GM23338 (cell line): ENCODE data around the gene EPHB2. TPM values are rescaled to one million over a fixed set of nuclear protein-coding genes. Genes with fewer than 3 reads are reported as not detected.

Source experiments
- ATAC-seq: fragments of 200-7000 bp; cut with Tn5 transposase; 3 replicates; pipeline ENCODE4 v1.9.1; 2020
- DNase-seq: peaks from one replicate; pipeline ENCODE4 v3.0.0-alpha.2; 2015; ENCODE audit warnings: low spot score
- H2AFZ ChIP-seq: fragments of 200-600 bp; sonication (generic); 2 replicates; pipeline ENCODE4 v1.8.0; 2016; ENCODE audit warnings: antibody characterized with exemption, mild to moderate bottlenecking, moderate library complexity
- H3F3A ChIP-seq: fragments of 200-600 bp; sonication (generic); replicated peaks from 2 replicates; pipeline ENCODE4 v1.8.0; 2017; ENCODE audit warnings: antibody characterized with exemption, mixed run types, low read depth
- H3K27ac ChIP-seq: fragments of 200-600 bp; sonication (generic); 2 replicates; pipeline ENCODE4 v1.6.1; 2016; ENCODE audit warnings: low read depth
- H3K27me3 ChIP-seq: fragments of 200-600 bp; sonication (generic); 2 replicates; pipeline ENCODE4 v1.8.0; 2016; ENCODE audit warnings: mild to moderate bottlenecking, mixed run types, moderate library complexity; ENCODE audit not compliant: insufficient read depth
- H3K36me3 ChIP-seq: fragments of 200-600 bp; sonication (generic); 2 replicates; pipeline ENCODE4 v1.8.0; 2016; ENCODE audit warnings: mild to moderate bottlenecking; ENCODE audit not compliant: insufficient read depth
- H3K4me1 ChIP-seq: fragments of 200-600 bp; sonication (generic); 2 replicates; pipeline ENCODE4 v1.8.0; 2016; ENCODE audit warnings: mild to moderate bottlenecking, moderate library complexity; ENCODE audit not compliant: insufficient read depth
- H3K4me2 ChIP-seq: fragments of 200-600 bp; sonication (generic); 2 replicates; pipeline ENCODE4 v1.7.1; 2017; ENCODE audit warnings: mixed run types
- H3K4me3 ChIP-seq: fragments of 200-600 bp; sonication (generic); 2 replicates; pipeline ENCODE4 v1.6.1; 2016; ENCODE audit warnings: mixed run types
- H3K79me2 ChIP-seq: fragments of 200-600 bp; sonication (generic); replicated peaks from 2 replicates; pipeline ENCODE4 v1.8.0; 2017; ENCODE audit warnings: mild to moderate bottlenecking; ENCODE audit not compliant: insufficient read depth
- H3K9me2 ChIP-seq: fragments of 200-600 bp; sonication (generic); 2 replicates; pipeline ENCODE4 v1.8.0; 2017; ENCODE audit not compliant: insufficient read depth
- H4K20me1 ChIP-seq: fragments of 200-600 bp; sonication (generic); replicated peaks from 2 replicates; pipeline ENCODE4 v1.8.0; 2017; ENCODE audit warnings: mild to moderate bottlenecking; ENCODE audit not compliant: insufficient read depth
- H3K27ac Mint-ChIP-seq: 2 replicates; pipeline ENCODE4 v1.8.0; 2020; ENCODE audit warnings: inconsistent platforms, mild to moderate bottlenecking, moderate library complexity, mixed read lengths
- H3K27me3 Mint-ChIP-seq: 3 replicates; pipeline ENCODE4 v1.8.0; 2022; ENCODE audit warnings: low read depth, mild to moderate bottlenecking, moderate library complexity, mixed read lengths, inconsistent platforms; ENCODE audit not compliant: insufficient read depth, poor library complexity
- H3K36me3 Mint-ChIP-seq: 3 replicates; pipeline ENCODE4 v1.8.0; 2021; ENCODE audit warnings: low read depth, mild to moderate bottlenecking, inconsistent platforms, moderate library complexity, mixed read lengths
- H3K4me1 Mint-ChIP-seq: 3 replicates; pipeline ENCODE4 v1.8.0; 2020; ENCODE audit warnings: mild to moderate bottlenecking, inconsistent platforms, mixed read lengths
- H3K4me3 Mint-ChIP-seq: 3 replicates; pipeline ENCODE4 v1.8.0; 2021; ENCODE audit warnings: moderate library complexity, mild to moderate bottlenecking, inconsistent platforms, mixed read lengths
- H3K9me3 Mint-ChIP-seq: 3 replicates; pipeline ENCODE4 v1.8.0; 2020; ENCODE audit warnings: moderate library complexity, mild to moderate bottlenecking, inconsistent platforms, mixed read lengths
- CREB1 ChIP-seq: fragments of 250-450 bp; sonication (Bioruptor Pico); IDR thresholded peaks from 2 replicates; pipeline ENCODE4 v1.5.0; 2020; ENCODE audit warnings: low read depth, mild to moderate bottlenecking, moderate library complexity
- EZH2 ChIP-seq: fragments of 200-600 bp; sonication (generic); IDR thresholded peaks from one replicate; pipeline ENCODE4 v1.8.0; 2017; ENCODE audit warnings: antibody characterized with exemption, mild to moderate bottlenecking, low read depth; ENCODE audit not compliant: unreplicated experiment
- EZH2phosphoT487 ChIP-seq: fragments of 200-600 bp; sonication (generic); IDR thresholded peaks from one replicate; pipeline ENCODE4 v1.8.1; 2018; ENCODE audit warnings: antibody characterized with exemption; ENCODE audit not compliant: unreplicated experiment
- JUNB ChIP-seq: IDR thresholded peaks from one replicate; pipeline ENCODE4 v1.6.1; 2016; ENCODE audit warnings: antibody characterized with exemption; ENCODE audit not compliant: unreplicated experiment
- NANOG ChIP-seq: IDR thresholded peaks from 2 replicates; pipeline ENCODE4 v1.6.1; 2016; ENCODE audit warnings: antibody characterized with exemption, borderline replicate concordance
- POLR2AphosphoS5 ChIP-seq: IDR thresholded peaks from 2 replicates; pipeline ENCODE4 v1.6.1; 2016; ENCODE audit warnings: antibody characterized with exemption, low read depth
- STAT1 ChIP-seq: IDR thresholded peaks from one replicate; pipeline ENCODE4 v1.6.1; 2016; ENCODE audit warnings: antibody characterized with exemption; ENCODE audit not compliant: unreplicated experiment
- ZNF114 ChIP-seq: fragments of 250-450 bp; sonication (Bioruptor Pico); IDR thresholded peaks from 2 replicates; pipeline ENCODE4 v1.5.0; 2020; ENCODE audit warnings: mild to moderate bottlenecking, moderate library complexity
- ZNF331 ChIP-seq: fragments of 250-450 bp; sonication (Bioruptor Pico); IDR thresholded peaks from 2 replicates; pipeline ENCODE4 v1.5.0; 2020; ENCODE audit warnings: low read depth, mild to moderate bottlenecking, moderate library complexity
- polyA plus RNA-seq: library from polyadenylated mRNA; unstranded; fragments of >200 nt; fragmentation: Nextera tagmentation; extraction: Ambion mirVana; gene quantifications from 2 replicates; pipeline ENCODE4 v1.2.1, GENCODE V29; 2016
- total RNA-seq: library from RNA; depleted of rRNA; stranded (reverse); fragments of >200 nt; shearing (Covaris generic); gene quantifications from 2 replicates; pipeline ENCODE4 v1.2.3, GENCODE V29; 2014
- TF ChIP-seq, protein P1 (sequence below): fragments of 250-450 bp; sonication (Bioruptor Pico); IDR thresholded peaks from 2 replicates; pipeline ENCODE4 v1.5.0; 2020; ENCODE audit warnings: mild to moderate bottlenecking, moderate library complexity
- TF ChIP-seq, protein P2 (sequence below): IDR thresholded peaks from one replicate; pipeline ENCODE4 v1.6.1; 2018; ENCODE audit warnings: antibody characterized with exemption; ENCODE audit not compliant: unreplicated experiment
- TF ChIP-seq, protein P3 (sequence below), 2 experiments: fragments of 200-600 bp in 1 of 2; sonication (generic) in 1 of 2; conservative IDR thresholded peaks; 2 replicates each; pipeline versions ENCODE4 v1.5.1 to v1.6.1; 2016 to 2017; ENCODE audit warnings: antibody characterized with exemption in 2 of 2, low read depth in 2 of 2, mild to moderate bottlenecking in 2 of 2, moderate library complexity in 1 of 2
- TF ChIP-seq, protein P4 (sequence below): IDR thresholded peaks from 2 replicates; pipeline ENCODE4 v1.6.1; 2016; ENCODE audit warnings: antibody characterized with exemption

Gene EPHB2
- total and polyA plus RNA-seq, 2 experiments from 2014 or later: 4.1 to 20.1 TPM

DNA sequence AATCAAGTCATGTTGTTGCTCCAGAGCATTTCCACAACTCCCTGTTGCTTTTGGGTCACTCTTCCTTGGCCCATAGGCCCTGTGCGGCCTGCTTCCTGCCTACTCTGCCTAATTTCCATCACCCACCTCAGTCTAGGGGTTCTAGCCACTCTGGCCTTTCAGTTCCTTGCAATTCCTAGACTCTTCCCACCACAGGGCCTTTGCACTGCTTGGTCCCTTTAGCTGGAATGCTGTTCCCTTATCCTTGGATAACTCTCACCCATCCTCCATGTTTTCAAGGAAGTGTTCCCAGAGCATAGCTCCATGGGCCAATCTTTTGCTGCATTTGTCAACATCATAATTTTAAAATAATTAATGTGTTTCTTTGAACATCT lies 18.7 kb downstream of the EPHB2 start:
- no peaks in the 10 kb centered on the region for H3K9me2 ChIP-seq
- TF ChIP-seq STAT1 (no peak), JUNB (no peak), NANOG (no peak), EZH2phosphoT487 (no peak), EZH2 (no peak), POLR2AphosphoS5 (no peak), ZNF331 (CRISPR knock-in tag) (no peak), CREB1 (CRISPR knock-in tag) (no peak), ZNF114 (CRISPR knock-in tag) (no peak)
- TF ChIP-seq, protein P1, sequence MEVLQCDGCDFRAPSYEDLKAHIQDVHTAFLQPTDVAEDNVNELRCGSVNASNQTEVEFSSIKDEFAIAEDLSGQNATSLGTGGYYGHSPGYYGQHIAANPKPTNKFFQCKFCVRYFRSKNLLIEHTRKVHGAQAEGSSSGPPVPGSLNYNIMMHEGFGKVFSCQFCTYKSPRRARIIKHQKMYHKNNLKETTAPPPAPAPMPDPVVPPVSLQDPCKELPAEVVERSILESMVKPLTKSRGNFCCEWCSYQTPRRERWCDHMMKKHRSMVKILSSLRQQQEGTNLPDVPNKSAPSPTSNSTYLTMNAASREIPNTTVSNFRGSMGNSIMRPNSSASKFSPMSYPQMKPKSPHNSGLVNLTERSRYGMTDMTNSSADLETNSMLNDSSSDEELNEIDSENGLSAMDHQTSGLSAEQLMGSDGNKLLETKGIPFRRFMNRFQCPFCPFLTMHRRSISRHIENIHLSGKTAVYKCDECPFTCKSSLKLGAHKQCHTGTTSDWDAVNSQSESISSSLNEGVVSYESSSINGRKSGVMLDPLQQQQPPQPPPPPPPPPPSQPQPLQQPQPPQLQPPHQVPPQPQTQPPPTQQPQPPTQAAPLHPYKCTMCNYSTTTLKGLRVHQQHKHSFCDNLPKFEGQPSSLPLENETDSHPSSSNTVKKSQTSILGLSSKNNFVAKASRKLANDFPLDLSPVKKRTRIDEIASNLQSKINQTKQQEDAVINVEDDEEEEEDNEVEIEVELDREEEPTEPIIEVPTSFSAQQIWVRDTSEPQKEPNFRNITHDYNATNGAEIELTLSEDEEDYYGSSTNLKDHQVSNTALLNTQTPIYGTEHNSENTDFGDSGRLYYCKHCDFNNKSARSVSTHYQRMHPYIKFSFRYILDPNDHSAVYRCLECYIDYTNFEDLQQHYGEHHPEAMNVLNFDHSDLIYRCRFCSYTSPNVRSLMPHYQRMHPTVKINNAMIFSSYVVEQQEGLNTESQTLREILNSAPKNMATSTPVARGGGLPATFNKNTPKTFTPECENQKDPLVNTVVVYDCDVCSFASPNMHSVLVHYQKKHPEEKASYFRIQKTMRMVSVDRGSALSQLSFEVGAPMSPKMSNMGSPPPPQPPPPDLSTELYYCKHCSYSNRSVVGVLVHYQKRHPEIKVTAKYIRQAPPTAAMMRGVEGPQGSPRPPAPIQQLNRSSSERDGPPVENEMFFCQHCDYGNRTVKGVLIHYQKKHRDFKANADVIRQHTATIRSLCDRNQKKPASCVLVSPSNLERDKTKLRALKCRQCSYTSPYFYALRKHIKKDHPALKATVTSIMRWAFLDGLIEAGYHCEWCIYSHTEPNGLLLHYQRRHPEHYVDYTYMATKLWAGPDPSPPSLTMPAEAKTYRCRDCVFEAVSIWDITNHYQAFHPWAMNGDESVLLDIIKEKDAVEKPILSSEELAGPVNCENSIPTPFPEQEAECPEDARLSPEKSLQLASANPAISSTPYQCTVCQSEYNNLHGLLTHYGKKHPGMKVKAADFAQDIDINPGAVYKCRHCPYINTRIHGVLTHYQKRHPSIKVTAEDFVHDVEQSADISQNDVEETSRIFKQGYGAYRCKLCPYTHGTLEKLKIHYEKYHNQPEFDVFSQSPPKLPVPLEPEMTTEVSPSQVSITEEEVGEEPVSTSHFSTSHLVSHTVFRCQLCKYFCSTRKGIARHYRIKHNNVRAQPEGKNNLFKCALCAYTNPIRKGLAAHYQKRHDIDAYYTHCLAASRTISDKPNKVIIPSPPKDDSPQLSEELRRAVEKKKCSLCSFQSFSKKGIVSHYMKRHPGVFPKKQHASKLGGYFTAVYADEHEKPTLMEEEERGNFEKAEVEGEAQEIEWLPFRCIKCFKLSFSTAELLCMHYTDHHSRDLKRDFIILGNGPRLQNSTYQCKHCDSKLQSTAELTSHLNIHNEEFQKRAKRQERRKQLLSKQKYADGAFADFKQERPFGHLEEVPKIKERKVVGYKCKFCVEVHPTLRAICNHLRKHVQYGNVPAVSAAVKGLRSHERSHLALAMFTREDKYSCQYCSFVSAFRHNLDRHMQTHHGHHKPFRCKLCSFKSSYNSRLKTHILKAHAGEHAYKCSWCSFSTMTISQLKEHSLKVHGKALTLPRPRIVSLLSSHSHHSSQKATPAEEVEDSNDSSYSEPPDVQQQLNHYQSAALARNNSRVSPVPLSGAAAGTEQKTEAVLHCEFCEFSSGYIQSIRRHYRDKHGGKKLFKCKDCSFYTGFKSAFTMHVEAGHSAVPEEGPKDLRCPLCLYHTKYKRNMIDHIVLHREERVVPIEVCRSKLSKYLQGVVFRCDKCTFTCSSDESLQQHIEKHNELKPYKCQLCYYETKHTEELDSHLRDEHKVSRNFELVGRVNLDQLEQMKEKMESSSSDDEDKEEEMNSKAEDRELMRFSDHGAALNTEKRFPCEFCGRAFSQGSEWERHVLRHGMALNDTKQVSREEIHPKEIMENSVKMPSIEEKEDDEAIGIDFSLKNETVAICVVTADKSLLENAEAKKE (CRISPR knock-in tag): no peak
- TF ChIP-seq, protein P2, sequence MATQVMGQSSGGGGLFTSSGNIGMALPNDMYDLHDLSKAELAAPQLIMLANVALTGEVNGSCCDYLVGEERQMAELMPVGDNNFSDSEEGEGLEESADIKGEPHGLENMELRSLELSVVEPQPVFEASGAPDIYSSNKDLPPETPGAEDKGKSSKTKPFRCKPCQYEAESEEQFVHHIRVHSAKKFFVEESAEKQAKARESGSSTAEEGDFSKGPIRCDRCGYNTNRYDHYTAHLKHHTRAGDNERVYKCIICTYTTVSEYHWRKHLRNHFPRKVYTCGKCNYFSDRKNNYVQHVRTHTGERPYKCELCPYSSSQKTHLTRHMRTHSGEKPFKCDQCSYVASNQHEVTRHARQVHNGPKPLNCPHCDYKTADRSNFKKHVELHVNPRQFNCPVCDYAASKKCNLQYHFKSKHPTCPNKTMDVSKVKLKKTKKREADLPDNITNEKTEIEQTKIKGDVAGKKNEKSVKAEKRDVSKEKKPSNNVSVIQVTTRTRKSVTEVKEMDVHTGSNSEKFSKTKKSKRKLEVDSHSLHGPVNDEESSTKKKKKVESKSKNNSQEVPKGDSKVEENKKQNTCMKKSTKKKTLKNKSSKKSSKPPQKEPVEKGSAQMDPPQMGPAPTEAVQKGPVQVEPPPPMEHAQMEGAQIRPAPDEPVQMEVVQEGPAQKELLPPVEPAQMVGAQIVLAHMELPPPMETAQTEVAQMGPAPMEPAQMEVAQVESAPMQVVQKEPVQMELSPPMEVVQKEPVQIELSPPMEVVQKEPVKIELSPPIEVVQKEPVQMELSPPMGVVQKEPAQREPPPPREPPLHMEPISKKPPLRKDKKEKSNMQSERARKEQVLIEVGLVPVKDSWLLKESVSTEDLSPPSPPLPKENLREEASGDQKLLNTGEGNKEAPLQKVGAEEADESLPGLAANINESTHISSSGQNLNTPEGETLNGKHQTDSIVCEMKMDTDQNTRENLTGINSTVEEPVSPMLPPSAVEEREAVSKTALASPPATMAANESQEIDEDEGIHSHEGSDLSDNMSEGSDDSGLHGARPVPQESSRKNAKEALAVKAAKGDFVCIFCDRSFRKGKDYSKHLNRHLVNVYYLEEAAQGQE: no peak
- TF ChIP-seq, protein P3, sequence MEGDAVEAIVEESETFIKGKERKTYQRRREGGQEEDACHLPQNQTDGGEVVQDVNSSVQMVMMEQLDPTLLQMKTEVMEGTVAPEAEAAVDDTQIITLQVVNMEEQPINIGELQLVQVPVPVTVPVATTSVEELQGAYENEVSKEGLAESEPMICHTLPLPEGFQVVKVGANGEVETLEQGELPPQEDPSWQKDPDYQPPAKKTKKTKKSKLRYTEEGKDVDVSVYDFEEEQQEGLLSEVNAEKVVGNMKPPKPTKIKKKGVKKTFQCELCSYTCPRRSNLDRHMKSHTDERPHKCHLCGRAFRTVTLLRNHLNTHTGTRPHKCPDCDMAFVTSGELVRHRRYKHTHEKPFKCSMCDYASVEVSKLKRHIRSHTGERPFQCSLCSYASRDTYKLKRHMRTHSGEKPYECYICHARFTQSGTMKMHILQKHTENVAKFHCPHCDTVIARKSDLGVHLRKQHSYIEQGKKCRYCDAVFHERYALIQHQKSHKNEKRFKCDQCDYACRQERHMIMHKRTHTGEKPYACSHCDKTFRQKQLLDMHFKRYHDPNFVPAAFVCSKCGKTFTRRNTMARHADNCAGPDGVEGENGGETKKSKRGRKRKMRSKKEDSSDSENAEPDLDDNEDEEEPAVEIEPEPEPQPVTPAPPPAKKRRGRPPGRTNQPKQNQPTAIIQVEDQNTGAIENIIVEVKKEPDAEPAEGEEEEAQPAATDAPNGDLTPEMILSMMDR (conservative IDR thresholded peaks at IDR 0.05; ENCODE audit: low read depth in 2 of 2): no peak
- TF ChIP-seq, protein P4, sequence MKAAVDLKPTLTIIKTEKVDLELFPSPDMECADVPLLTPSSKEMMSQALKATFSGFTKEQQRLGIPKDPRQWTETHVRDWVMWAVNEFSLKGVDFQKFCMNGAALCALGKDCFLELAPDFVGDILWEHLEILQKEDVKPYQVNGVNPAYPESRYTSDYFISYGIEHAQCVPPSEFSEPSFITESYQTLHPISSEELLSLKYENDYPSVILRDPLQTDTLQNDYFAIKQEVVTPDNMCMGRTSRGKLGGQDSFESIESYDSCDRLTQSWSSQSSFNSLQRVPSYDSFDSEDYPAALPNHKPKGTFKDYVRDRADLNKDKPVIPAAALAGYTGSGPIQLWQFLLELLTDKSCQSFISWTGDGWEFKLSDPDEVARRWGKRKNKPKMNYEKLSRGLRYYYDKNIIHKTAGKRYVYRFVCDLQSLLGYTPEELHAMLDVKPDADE: no peak
- no peaks in the 10 kb centered on the region for H3K36me3 ChIP-seq
- H2AFZ ChIP-seq: no peak overlapping the region
- H3K4me3 ChIP-seq: no peak overlapping the region
- peaks cover 3% of the 10 kb centered on the region for H3K27me3 Mint-ChIP-seq
- no peak overlapping the region for H3K27ac Mint-ChIP-seq
- no peaks in the 10 kb centered on the region for H3K36me3 Mint-ChIP-seq
- DNase-seq (no peak), ATAC-seq (no peak)
- no peaks in the 10 kb centered on the region for H3K27me3 ChIP-seq
- peaks cover 10% of the 10 kb centered on the region for H3K4me1 Mint-ChIP-seq
- no peak overlapping the region for H3K4me2 ChIP-seq
- no peaks in the 10 kb centered on the region for H3K79me2 ChIP-seq
- H3F3A ChIP-seq: no peaks in the 10 kb centered on the region
- no peak overlapping the region for H3K4me3 Mint-ChIP-seq
- H3K27ac ChIP-seq: no peak overlapping the region
- H3K9me3 Mint-ChIP-seq: no peaks in the 10 kb centered on the region
- H3K4me1 ChIP-seq: no peaks in the 10 kb centered on the region
- no peaks in the 10 kb centered on the region for H4K20me1 ChIP-seq
